Activated CD4-positive, alpha-beta T cell treated with anti-CD3 and anti-CD28 coated beads, Interleukin-2, amount 50 U/mL, for 48 hours (primary cell): Measurements from ENCODE around the gene ZNF837.
"Not testable (repeated sequence)": the region's sequence is repeated elsewhere in the genome, so short reads cannot be mapped to it uniquely, and the experiment has no call there.

Source experiments
- DNase-seq, 2 experiments: peaks; one replicate each; pipeline ENCODE4 v3.0.0-alpha.2; 2020

Gene ZNF837

DNA sequence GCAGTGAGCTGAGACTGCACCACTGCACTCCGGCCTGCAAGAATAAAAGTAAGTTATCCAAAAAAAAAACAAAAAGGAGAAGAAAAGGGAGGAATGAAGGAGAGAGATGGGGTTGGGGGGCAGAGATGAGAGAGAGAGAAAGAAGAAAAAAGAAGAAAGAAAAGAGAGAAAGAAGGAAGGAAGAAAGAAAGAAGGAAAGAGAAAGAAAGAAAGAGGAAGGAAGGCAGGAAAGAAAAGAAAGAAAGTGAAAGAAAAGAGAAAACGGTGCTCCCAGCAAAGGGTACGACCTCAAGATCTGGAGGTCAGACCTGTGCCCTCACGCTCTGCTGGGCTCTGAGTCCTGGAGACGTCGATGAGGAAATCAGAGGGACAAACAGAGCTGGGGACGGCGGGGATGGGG is 31.2 kb downstream of the ZNF837 start:
- no peak for DNase-seq

DNA sequence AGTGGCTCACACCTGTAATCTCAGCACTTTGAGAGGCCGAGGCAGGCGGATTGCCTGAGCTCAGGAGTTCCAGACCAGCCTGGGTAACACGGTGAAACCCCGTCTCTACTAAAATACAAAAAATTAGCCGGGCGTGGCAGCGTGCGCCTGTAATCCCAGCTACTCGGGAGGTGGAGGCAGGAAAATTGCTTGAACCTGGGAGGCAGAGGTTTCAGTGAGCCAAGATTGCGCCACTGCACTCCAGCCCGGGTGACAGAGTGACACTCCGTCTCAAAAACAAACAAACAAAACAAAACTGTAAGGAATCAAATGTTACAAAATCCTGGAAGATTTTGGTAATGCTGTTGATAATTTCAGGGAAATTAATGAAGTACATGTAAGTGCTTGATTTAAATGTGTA is 32.8 kb downstream of the ZNF837 start:
- DNase-seq, result not testable (repeated sequence)

DNA sequence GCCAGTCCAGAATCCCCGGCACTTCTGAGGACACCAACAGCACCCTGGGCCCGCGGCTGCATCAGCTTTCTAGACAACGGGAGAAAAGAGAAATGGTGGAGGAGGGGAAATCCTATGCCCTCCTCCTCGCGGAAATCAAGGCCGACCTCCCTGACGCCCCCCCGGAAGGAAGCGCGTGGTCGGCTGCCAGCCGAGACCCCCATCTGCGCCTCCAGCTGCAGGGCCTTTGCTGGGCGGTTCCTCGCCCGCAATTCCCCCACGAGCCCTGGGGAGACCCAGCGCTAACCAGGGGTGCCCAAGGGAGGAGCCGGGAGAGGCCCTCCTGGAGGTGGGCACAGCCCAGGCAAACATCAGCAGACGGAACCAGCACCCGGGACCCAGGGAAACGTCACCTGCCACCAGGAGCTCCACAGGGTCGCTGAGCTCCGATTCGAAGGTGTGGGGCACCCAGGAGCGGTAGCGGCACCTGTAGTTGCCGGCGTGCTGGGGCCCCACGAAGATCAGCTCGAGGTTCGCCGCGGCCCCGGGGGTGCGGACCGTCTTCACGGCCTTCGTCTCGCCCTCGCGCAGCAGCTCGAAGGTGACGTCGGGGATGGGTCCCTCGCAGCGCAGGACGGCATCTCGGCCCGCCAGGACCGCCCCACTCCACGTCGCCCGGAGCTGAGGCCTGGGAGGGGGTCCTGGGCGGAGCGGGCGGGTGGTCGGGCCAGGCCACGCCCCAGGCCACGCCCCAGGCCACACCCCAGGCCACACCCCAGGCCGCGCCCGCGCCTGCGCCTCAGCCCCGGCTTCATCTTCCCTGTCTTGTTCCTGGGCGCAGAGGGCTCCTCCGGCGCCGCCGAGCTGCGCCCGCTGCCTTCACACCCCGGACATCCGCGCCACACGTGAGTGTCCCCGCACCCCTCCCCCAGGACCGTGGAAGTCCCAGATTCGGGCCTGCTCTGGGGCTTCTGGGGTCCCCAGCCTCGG is 33.6 kb downstream of the ZNF837 start:
- peak; percentile 59 to 65 for DNase-seq

DNA sequence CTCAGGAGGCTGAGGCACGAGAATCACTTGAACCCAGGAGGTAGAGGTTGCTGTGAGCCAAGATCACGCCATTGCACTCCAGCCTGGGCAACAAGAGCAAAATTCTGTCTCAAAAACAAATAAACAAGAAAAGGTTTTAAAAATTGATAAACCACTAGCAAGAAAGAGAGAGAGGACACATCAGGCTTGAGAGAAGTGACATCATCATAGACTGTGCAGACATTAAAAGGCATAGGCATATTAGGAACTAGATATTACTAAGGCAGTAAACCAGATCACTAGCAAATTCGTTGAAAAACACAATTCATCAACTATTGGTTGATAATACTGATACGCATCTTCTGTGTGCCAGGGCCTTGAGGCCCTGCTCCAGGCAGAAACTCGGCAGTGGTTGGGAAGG is 35.3 kb downstream of the ZNF837 start:
- DNase-seq, result no peak

DNA sequence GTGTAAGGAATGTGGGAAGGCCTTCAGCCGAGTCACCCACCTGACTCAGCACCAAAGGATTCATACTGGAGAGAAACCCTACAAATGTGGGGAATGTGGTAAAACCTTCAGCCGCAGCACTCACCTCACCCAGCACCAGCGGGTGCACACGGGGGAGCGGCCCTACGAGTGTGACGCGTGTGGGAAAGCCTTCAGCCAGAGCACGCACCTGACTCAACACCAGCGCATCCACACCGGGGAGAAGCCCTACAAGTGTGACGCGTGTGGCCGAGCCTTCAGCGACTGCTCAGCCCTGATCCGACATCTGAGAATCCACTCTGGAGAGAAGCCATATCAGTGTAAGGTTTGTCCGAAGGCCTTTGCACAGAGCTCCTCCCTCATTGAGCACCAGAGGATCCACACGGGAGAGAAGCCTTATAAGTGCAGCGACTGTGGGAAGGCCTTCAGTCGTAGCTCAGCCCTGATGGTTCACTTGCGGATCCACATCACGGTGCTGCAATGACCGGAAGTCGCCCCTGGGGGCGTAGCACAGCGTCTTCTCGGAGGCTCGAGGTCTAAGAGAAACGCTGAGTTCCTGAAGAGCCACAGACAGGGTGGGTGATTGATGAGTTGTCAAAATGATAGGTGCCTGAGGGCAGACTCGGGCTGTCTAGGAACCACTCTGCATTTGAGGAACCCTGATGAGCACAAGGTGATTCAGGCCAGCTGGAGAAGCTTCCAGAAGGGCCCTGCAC is 41.8 kb downstream of the ZNF837 start:
- DNase-seq, result no peak

DNA sequence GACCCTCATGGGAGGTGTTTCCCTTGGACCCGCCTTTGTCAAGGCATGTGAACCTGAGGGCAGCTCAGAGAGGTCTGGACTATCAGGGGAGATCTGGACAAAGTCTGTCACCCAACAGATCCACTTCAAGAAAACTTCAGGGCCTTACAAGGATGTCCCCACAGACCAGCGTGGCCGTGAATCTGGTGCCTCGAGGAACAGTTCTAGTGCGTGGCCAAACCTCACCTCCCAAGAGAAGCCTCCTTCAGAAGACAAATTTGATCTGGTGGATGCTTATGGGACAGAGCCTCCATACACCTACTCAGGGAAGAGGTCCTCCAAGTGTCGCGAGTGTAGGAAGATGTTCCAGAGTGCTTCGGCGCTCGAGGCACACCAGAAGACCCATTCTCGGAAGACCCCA is 42.5 kb downstream of the ZNF837 start:
- no peak for DNase-seq

DNA sequence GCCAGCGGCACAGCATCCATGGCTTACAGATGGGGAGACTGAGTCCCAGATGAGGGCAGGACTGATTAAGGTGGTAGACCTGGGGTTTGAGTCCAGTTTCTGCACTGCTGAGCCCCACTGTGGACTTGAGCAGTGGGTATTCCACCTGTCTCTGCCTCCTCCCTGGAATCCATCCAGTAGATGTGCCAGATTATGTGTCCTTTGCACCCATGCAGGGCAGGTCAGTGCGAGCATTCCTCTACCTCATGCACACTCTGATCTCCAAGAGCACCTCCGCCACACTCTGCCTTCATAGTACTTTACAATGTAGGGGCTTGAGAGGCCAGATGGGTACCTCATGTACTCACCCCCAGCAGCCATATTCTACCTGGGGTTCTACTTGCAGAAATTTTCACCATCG is 44.0 kb downstream of the ZNF837 start:
- no peak for DNase-seq

DNA sequence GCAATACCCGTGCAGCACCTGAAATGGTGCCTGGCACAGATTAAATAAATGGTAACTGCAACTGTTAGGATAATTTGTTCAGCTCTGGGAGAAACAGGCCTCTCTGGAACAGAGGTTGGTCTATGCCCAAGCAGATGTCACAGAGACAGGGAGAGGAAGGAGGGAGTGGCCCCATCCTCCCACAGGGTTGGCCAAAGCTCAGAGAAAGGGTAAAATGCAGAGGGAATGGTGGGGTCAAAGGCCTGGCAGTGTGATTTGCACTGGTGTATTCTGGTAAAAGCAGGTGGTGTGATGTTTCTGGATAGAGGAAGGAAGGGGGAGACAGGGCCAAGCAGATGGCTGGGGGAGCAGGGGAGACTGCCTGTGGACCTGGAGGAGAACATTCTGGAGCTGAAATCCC is 44.6 kb downstream of the ZNF837 start:
- no peak for DNase-seq

DNA sequence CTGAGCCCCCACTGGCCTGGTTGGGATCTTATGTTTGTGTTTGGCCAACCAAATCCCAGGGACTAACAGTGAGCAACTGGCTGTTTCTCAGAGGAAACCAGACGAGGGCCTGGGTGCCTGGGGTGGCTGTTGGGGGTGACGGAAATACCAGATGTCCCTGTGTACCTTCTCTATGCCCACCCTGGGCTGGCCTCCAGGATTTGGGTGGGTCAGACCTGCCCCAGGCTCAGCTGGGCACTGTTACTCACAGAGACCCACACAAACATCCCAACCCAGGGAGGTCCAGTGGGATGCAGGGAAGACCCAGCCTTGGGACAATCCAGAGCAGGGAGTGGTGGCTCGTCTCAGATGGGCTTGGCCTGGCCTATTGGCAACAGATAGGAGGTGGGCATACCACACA is 45.2 kb downstream of the ZNF837 start:
- no peak for DNase-seq

DNA sequence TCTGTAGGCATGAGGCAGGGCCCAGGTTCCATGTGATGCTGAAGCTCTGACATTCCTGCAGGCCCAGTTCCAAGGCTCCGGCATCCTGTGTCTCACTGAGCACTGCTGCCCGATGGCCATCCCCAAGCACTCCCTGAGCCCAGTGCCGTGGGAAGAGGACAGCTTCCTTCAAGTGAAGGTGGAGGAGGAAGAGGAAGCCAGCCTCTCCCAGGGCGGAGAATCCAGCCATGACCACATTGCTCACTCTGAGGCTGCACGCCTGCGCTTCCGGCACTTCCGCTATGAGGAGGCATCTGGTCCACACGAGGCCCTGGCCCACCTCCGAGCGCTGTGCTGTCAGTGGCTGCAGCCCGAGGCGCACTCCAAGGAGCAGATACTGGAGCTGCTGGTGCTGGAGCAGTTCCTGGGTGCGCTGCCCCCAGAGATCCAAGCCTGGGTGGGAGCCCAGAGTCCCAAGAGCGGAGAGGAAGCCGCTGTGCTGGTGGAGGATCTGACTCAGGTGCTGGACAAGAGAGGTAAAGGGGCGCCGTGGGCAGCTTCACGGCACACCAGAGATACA is 46.1 kb downstream of the ZNF837 start:
- DNase-seq, result no peak

DNA sequence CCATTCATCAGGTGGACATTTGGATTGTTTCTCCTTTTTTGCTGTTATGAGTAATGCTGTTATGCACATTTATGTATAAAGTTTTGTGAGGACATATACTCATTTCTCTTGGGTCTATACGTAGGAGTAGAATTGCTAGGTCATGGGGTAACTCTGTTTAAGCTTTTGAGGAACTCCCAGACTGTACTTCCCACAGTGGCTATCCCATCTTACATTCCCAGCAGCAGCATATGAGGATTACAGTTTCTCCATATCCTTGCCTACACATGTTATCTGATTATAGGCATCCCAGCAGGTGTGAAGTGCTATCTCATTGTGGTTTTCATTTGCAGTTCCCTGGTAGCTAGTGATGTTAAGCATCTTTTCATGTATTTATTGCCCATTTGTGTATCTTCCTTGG is 48.1 kb downstream of the ZNF837 start:
- no peak for DNase-seq

DNA sequence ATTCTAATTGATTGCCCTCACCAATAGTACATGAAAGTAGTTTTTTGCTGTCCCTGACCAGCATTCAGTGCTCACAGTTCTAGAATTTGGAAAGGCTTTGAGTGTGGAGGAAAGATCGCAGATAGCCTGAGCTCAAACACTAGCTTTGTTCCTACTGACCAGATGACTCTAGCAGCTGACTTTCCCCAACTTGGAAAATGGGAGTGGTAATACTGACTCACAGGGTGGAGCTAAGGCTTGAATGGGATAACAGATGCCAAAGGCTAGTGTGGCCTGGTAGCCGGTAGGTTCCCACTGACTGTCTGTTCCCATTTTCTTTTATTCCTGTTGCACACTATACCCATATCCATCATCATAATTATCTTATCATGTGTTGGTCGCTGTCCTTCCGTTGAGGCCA is 50.4 kb downstream of the ZNF837 start:
- DNase-seq, result no peak

DNA sequence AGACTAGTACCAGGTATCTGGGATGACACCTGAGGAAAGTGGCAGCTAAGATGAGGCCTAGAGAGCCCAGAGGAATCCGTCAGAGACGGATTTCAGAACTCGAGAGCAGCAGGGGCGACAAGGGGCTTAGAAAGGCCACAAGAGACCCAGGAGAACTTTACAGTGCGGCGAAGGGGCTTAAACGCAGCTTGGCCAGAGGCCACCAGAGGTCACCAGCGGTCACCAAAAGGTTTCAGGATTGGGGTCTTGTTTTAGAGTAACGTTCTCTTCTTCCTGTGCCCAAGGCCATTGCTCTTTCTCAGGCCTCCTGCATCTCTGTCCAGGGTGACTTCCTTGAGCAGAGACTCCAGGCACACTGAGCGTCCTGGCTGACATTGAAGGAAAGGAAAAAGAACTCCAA is 51.8 kb downstream of the ZNF837 start:
- DNase-seq, result peak in 1 of 2 experiments; percentile 18

DNA sequence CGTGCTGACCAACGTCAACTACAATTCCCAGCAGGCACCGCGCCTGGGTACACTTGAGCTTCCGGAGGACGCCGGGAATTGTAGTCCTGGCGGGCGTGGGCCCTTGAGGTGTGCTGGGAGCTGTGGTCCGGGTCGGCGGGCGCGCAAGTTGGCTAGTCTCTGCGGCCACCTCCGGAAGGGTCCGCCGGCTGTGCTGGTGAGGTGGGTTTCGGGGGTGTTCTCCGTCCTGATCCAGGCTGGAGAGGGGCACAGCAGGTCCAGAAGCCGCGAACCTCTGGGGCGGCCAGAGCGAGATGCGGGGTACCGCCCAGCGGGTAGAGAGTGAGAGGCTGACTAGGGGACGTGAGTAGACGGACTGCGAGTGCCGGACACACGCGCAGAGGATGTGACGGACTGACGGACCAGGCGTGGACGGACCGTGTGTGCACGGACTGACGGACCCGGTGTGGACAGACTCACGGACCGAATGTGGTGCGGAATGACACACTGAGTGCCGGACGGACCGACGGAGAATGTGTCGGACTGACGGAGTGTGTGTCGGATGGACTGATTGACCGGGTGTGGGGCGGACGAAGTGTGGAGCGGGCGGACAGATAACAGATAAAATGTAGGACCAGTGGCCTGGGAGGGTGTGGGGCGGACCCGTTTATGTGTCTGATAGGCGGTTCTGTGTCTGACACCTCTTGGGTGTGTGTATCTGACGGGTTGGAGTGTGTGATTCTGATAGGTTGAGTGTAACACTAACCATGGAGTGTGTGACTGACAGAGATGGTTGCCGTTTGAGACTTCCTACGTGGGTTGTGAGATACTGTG is 53.7 kb downstream of the ZNF837 start, which contains the start of gene ZSCAN22:
Gene ZSCAN22, plus strand, starts transcription at position 81 of the 813 bp plus-strand sequence. CDS start 7,809 bp downstream, outside the sequence.
- peak; percentile 92 to 94 for DNase-seq

DNA sequence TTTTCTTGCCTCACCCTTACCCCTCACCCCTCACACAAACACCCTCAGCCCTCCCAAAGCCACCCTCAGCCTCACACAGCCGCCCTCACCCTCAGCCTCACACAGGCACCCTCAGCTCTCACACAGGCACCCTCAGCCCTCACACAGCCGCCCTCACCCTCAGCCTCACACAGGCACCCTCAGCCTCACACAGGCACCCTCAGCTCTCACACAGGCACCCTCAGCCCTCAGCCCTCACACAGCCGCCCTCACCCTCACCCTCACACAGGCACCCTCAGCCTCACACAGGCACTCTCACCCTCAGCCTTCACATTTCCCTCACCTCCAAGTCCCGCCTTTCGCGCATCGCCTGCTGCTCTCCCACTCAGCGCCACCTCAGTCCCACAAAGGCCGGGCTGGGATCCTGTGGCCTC is 54.3 kb downstream of the ZNF837 start:
- no peak for DNase-seq

DNA sequence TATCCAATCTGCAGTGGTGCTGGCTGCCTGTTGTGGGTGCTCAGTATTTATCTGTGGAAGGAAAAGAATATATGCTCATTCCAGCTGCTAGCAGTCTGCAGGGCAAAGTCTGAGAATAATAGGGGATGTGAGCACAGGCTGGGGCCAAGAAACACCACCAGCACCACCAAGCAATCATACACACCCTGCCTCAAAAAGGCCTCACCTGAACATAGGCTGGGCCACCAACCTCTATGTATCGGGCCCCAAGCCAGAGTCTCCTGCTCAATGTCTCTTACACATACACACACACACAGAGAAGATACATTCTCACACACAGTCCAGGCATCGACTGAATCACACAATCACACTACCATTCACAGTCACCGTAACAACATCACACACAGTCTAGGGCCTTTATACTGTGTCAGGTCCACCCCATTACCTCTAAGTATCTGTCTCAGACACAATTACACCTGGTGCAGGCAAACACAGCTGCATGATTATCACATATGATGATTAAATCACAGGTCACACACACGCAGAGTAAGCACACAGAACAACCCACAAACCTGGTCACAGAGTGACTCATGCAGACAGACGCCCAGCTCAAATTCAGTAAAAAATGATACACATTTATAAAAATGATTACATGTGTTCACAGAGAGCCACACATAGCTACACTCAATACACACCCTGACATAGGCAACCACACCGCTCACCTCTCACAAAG is 55.4 kb downstream of the ZNF837 start:
- no peak for DNase-seq

DNA sequence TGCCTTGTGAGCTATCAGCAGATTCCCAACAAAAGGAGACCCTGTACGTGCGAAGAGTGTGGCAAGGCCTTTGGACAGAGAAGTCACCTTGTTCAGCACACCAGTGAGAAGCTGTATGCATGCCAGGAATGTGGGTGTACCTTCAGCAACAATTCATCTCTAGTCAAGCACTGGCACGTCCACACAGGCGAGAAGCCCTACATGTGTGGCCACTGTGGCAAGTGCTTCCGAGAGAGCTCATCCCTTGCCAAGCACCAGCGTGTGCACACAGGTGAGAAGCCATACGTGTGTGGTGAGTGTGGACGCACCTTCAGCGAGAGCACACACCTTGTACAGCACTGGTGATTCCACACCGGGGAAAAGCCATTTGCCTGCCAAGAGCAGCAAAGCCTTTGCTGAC is 61.6 kb downstream of the ZNF837 start:
- no peak for DNase-seq

DNA sequence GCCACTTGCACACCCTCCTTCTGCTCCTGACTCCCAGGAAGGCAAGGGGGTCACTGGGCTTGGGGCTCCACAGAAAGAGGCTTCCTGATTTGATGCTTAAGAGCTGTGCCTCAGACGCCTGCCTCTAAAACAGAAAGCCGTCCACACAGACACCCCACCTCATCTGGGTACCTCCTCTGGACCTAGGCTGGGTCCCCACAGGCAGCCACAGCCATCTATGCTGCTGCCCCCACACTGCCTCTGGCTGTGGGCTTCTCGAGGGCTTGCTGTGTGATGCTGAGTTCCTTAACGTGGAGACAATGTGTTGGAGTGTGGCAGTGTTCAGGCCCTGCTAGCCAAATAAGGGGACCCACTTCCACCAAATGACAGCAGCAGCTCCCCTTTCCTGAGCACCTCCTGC is 62.5 kb downstream of the ZNF837 start:
- no peak for DNase-seq
